Pons (tissue), 1 donor: Measurements from ENCODE around the gene CCDC78.
A peak's percentile ranks its signal among the peaks of the same experiment; 100 is the strongest.

Source experiments
- DNase-seq: peaks from one replicate; pipeline ENCODE4 v3.0.0-alpha.2; 2016; ENCODE audit warnings: low spot score

The CCDC78 gene

GRCh38 chr16:711084-711483 lies 15.2 kb downstream of the CCDC78 start:
- DNase-seq: no peak

DNA sequence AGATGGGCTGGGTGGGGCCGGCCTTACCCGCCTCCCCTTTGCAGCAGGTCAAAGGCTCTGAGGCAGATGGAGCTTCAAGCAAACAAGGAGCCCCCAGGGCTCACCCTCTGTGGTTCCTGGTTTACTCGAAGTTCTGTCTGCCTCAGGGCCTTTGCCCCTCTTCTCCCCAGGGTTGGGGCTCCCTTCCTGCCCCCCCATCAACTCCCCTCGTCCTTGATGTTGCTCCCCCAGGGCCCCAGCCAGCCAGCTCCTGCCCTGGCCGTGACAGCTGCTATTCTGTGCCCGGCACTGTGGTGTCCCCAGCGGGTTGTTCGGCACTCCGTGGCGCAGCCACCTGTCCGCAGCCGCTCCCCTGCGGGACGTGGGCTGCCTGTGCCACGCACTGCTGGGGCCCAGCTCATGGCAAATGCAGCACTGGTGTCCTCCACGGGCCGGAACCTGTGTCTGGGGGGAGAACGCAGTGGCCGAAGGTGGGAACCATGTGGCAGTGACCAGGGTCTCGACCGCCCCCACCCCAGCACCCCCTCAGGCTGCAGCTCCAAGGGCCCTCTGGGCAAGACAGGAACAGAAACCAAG lies 15.7 kb downstream of the CCDC78 start:
- DNase-seq: no peak

GRCh38 chr16:709566-710499 lies 16.4 kb downstream of the CCDC78 start:
- DNase-seq: peak; percentile 86

DNA sequence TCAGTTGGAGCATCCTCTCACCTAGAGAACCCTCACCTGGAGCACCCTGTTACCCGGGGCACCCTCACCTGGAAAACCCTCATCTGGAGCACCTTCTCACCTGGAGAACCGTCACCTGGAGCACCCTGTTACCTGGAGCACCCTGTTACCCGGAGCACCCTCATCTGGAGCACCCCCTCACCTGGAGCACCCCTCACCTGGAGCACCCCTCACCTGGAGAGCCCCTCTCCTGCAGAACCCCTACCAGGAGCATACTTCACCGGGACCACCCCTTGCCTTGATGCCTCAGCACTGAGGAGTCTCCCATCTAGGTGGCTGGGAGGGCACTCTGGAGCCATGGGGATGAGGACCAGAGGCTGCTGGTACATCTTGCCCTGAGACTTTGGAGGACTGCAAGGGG lies 17.3 kb downstream of the CCDC78 start:
- no peak for DNase-seq

DNA sequence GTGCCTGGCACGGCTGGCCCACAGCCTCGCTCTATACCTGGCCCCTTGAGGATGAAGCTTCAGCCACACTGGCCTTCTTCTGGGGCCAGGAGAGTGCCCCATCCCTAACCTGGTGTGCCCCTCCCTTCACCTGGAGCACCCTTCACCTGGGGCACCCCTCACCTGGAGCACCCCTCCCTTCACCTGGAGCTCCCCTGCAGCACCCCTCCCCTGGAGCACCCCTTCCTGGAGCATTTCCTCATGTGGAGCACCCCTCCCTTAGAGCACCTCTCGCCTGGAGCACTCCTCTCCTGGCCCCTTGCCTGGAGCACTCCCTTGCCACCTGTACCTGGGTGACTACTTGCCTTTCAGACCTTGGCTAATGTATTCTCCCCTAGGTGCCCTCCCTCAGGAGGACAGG lies 18.2 kb downstream of the CCDC78 start:
- DNase-seq: no peak

GRCh38 chr16:707062-707538 lies 19.1 kb downstream of the CCDC78 start:
- DNase-seq: no peak

DNA sequence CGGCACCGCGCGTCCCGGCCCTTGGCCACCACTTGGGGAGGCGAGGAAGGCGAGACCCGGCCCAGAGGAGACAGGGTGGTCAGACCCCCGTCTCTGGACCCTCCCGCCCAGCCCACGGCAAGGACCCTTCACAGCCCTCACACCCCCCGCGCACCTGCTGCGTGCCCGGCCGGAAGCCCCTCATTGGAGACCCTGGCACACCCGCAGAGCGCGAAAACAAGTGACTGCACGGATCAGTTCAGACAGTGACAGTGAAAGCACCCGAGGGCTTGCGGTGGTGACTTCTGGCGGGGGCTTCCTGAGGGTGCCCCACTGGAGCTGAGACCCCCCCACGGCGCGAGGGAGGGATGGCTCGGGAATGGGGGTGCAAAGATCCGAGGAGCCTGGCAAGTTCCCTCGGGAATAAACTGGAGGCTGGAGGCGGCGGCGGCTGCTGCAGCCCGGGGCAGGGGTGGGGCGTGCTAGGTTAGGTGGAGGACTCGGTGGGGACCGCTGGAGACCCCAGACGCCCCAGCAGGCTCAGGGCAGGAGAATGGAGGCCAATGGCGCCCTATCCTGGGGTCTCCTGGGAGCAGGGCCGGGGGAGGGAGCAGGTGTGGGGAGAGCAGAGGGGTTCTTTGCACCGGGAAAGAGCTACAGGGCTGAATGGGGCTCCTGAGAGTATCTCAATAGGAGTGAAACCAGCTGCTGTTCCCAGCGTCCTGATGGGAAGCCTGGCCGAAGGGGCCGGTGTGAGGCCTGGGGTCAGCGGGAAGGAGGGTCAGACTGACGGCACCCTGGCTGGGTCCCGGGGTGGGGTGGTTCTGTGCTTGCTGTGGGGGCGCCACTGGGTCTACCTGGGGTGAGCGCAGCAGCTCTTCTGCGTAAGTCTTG lies 19.8 kb downstream of the CCDC78 start:
- DNase-seq: no peak

DNA sequence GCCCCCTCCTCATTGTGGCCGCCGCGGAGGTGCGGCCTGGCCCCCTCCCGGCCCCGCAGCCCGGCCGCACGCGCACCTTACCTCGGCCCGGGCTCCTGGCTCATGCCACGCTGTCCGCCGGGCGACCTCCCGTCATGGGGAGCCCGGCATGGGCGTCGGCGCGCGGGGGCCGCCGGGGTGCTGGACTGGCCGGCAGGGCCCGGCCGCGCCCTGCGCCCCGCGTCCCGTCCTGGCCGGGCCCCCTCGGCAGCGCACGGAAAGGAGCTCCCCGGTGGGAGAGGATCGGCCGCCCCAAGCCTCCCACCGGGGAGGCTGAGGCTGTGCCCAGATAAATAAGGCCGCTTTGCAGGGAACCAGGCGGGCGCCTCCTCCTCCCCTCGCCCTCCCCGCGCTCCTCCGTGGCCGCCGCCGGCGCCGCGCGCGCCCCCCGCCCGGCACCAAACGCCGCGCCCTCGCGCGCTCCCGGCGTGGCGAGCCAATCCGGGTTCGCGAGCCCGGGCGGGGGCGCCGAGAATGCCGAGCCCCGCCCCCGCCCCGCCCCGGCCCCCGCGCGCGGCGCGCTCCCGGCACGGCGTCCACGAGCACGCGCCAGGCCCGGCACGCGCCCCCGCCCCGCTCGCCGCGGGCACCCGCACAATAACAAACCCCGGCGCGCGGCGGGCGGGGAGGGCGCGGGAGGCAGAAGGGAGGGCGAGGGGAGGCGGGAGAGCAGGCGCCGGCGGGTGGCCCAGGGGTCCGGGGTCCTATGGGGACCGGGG lies 20.6 kb downstream of the CCDC78 start, which contains the start of gene FBXL16:
TSS of gene FBXL16 (minus strand) at position 371 of the 758 bp plus-strand sequence. CDS start 8,396 bp downstream, outside the sequence.
- no peak for DNase-seq

GRCh38 chr16:704552-705380 lies 21.5 kb downstream of the CCDC78 start:
- no peak for DNase-seq

- DNase-seq: no peak
Measured at GRCh38 chr16:704047-704446, 22.2 kb downstream of the CCDC78 start.

GRCh38 chr16:703406-703805 lies 22.8 kb downstream of the CCDC78 start:
- no peak for DNase-seq

DNA sequence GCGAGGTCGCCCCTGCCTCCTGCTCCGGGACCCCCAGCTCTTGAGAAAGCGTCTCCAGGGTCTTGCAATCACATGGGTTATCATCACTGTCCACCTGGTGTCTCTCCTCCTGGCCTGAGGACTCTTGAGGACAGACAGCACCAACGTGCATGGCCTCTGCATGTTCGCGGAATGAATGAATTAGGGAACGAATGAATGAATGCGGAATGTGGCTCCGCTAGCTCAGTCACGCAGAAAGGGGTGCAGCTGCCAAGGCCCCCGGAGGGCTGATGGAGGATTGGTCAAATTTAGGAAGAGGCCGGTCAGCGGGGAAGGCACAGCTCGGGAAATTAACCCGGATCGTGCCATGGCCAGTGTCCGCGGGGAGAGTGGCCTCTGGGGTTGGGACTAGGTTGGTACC lies 23.9 kb downstream of the CCDC78 start:
- DNase-seq: no peak

- no peak for DNase-seq
Measured at GRCh38 chr16:700684-701584, 25.3 kb downstream of the CCDC78 start.

- no peak for DNase-seq
Measured at GRCh38 chr16:698911-699671, 27.2 kb downstream of the CCDC78 start.

- no peak for DNase-seq
Measured at GRCh38 chr16:695355-696089, 30.7 kb downstream of the CCDC78 start.

GRCh38 chr16:694863-695354 lies 31.3 kb downstream of the CCDC78 start:
- DNase-seq: no peak

DNA sequence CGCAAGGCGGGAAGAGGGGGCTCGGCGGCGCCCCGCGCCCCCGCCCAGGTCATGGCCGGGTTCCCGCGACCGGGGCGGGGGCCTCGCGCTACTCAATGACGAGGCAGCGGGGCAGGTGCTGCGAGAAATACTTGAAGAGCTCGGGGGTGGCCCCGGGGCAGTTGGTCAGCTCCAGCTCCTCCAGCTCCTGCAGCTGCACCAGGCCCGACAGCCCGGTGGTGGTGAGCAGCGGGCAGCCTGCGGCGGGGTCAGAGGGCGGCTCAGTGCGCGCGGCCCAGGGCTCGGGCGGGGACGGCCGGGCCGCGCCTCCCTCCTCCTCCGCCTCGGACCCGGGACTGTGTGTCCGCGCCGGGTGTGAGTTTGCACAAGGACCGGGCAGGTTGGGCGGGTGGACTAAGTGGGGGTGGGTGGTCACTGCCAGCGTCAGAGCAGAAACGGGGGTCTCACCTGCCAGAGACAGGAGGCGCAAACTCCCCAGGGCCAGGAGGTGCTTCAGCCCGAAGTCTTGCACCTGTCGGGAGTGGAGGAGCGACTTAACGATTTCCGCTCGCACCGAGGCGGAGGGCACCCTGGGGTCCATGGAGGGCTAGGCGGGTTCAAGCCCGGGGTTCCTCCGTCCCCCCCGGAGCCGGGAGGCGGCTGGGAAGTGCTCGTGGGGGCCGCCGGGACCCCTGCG lies 31.9 kb downstream of the CCDC78 start:
- no peak for DNase-seq
